GM19025 (cell line): ENCODE measurements around the gene ATP1A2.

Source experiments
- ATAC-seq: cut with Tn5 transposase; IDR thresholded peaks from one replicate; pipeline ENCODE4 v1.9.1; 2021; ENCODE audit warnings: mild to moderate bottlenecking, low read depth, moderate library complexity; ENCODE audit not compliant: unreplicated experiment

The ATP1A2 gene

GRCh38 chr1:160168609-160169369 is 53.2 kb downstream of the ATP1A2 start:
- ATAC-seq: no peak

DNA sequence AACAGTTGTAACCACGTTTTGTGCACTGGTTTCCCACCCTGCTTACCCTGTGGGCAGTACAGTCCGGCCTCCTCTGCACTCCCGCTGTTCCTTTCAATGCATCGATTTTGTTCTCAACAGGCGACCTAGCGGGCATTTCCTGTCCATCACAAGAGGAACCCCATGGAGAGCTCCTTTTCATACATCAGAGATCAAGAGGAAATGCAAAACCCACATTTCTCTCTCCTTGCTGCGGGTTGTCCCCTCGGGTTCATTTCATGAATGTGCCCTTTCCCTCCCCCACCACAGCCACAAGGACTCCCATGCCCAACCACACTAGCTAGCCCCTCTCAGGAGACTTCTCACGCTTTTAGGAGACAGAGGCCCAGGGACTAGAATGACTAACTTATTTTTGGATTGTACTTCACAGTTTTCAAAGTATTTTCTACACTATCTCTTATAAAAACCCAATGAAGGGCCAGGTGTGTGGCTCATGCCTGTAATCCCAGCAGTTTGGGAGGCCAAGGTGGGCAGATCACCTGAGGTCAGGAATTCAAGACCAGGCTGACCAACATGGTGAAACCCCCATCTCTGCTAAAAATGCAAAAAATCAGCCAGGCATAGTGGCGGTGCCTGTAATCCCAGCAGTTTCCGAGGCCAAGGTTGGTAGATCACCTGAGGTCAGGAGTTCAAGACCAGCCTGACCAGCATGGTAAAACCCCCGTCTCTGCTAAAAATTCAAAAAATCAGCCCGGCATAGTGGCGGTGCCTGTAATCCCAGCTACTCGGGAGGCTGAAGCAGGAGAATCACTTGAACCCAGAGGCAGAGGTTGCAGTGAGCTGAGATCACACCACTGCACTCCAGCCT is 54.2 kb downstream of the ATP1A2 start:
- no peak for ATAC-seq

DNA sequence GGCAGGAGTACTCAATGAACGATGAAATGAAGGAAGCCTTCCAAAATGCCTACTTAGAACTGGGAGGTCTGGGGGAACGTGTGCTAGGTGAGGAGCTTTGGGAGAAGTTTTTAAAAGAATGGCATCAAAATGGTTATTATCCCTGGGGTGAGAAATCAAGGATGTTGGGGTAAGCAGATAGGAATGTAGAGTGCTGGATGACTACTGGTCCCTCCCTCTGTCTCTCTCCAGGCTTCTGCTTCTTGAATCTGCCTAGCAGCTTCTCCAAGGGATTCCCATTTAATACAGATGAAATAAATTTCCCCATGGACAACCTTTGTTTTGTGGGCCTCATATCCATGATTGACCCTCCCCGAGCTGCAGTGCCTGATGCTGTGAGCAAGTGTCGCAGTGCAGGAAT is 55.8 kb downstream of the ATP1A2 start:
- no peak for ATAC-seq

DNA sequence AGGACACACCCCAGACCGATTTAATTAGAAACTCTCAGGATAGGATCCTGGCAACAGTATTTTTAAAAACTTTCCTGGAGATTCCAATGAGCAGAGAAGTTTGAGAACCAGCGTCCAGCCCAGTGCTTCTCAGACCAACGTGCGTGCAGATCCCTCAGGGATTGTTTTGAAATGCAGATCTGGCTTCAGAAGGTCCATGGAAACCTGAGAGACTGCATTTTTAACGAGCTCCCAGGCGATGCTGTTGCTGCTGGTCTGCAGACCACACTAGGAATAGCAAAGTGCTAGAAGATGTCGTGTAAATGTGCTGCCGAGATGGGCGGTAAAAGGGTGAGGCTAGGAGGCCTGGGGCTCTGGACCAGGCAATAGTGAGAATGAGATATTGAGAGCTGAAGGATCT is 56.4 kb downstream of the ATP1A2 start:
- no peak for ATAC-seq

DNA sequence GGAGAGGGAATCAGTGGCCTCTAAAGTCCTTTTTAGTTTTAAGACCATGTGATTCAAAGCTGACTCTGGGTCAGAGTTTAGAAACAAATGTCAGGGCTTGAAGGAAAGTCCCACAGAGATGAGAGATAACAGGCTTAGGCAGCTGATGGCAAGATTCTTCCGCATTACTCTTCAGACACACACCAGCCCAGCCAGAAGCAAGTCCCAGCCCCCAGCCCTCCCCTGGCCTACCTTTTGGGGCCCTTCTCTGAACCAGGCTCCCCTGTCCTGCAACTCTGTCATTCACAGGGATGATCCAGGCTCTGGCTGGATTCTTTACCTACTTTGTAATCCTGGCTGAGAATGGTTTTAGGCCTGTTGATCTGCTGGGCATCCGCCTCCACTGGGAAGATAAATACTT is 61.7 kb downstream of the ATP1A2 start:
- ATAC-seq: no peak

- ATAC-seq: no peak
Measured at GRCh38 chr1:160177667-160178066, 62.1 kb downstream of the ATP1A2 start.

GRCh38 chr1:160178731-160179130 is 63.2 kb downstream of the ATP1A2 start:
- no peak for ATAC-seq

DNA sequence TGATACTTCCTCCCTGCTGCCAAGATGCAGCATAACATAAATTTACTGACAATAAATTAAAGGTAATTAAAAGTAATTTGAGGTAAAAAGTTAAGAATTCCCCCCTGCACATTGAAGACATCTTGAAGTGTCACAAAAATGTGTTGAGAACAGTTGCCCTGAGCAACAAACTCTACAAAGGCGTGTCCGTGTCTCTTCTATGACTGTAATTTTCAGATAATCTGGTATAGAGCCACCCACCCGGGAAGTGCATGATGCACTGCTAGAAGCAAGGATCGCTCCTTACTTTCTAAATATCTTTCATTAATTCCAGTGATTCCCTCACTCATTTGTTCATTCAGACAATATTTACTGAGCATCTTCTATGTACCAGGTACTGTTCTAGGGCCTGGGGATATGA is 63.8 kb downstream of the ATP1A2 start:
- no peak for ATAC-seq

DNA sequence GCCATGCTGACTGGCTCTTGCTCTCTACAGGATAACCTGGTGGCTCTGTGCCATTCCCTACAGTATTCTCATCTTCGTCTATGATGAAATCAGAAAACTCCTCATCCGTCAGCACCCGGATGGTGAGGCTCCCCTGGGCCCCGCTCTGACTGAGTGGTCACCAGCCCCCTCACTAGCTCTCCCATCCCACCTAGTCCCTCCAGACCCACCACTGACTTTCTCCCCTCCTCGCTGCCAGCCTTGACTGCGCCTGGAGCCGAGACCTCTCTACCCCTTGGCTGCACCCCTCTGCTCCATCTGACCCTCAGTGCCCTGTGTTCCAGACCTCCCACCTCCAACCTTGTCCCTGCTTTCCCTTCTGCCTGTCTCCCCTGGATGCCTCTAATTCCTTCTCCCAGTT is 70.7 kb downstream of the ATP1A2 start:
- no peak for ATAC-seq

GRCh38 chr1:160186729-160187128 is 71.2 kb downstream of the ATP1A2 start:
- ATAC-seq: no peak

DNA sequence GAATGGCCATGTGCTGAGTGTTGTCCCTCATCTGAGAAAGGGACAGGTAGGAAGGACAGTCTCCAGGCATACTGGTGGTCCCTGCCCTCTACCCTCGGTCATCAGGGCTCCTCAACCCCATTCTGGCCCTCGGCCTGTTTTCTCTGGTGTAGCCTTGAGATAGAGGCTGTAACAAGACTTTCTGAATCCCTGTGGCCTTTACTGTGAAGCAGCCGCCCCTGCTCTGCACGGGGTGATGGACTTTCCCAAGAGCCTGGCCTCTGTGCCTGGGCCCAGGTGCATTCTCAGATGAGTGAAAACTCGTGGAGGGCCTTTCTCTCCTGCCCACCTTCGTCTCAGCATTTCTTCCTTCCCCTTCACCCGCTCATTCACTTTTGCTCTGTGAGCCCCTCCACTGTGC is 71.8 kb downstream of the ATP1A2 start:
- no peak for ATAC-seq

GRCh38 chr1:160188341-160188740 is 72.8 kb downstream of the ATP1A2 start:
- ATAC-seq: no peak

DNA sequence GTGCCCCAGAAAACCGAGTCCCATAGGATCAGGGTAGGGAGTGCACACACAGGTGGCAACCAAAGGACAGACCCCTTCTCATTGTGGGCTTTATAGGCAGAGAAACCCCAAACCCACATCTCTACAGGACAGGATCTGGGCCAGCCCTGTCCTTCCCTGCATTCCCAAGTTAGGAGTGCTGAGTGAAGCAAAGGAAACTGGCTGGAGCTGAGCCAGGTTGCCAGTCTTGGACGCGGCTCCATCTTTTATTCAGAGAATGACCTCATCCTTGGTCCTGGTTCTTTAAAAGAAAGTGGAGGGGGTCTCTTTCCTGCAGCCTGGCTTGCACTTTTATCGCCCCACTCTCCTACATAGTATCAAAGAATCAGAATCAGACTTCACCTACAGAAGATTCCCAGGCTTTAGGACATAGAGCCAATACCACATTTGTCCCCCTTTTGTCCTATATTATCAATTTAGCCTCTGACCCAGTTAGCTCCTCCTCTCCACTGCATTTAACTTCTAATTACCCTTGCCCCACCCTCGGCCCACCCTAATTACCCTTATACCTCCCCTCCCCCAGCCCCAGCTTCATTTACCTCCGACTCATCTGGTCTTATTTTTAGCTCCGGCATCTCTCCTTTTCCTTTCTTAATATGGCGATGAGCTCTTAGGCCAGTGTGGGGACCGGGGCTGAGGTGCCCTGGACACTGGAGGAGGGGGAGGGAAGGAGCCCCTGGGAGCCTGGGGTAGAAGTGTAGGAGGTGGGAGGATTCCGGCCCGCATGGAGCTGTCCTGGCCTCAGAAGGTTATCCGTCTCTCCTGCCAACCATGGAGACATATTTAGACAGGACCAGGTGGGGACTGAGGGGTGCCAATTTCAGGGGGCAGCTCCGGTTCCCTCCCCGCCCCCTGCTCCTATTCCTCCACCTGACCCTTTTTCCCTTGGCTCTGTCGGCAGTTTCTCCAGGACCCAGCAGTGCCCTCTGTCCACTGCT is 74.4 kb downstream of the ATP1A2 start, which contains the start of gene CASQ1:
TSS of gene CASQ1 (plus strand) at position 927 of the 977 bp plus-strand sequence. CDS start 177 bp downstream, outside the sequence.
- ATAC-seq: no peak

- no peak for ATAC-seq
Measured at GRCh38 chr1:160191756-160192155, 76.2 kb downstream of the ATP1A2 start.

GRCh38 chr1:160192234-160192633 is 76.7 kb downstream of the ATP1A2 start:
- ATAC-seq: no peak
